ENCODE data around the gene IFT88.
A peak's percentile ranks its signal among the peaks of the same experiment; 100 is the strongest.

Gene IFT88

GRCh38 chr13:20566898-20567874, at the start of gene IFT88:
Gene IFT88 (plus strand): TSS chr13:20567157. CDS start chr13:20574386, 7,229 bp downstream.
- peak; percentile 85 for DNase-seq (ENCODE audit: low read depth)
- no peak for TF ChIP-seq CTCF (conservative IDR thresholded peaks at IDR 0.05; ENCODE audit: control insufficient read depth, insufficient read depth, low read depth, low read length)
- H3K4me3 ChIP-seq (ENCODE audit: control insufficient read depth, low read depth, low read length) = peak within 1 kb of the TSS; percentile 62

GRCh38 chr13:20518660-20519100, 48.3 kb upstream of the IFT88 start:
- peak; percentile 37 for DNase-seq (ENCODE audit: low read depth)
- H3K4me3 ChIP-seq (ENCODE audit: control insufficient read depth, low read depth, low read length) = no peak overlapping the region
- no peak for TF ChIP-seq CTCF (conservative IDR thresholded peaks at IDR 0.05; ENCODE audit: control insufficient read depth, insufficient read depth, low read depth, low read length)

GRCh38 chr13:20519875-20520274, 47.1 kb upstream of the IFT88 start:
- H3K4me3 ChIP-seq (ENCODE audit: control insufficient read depth, low read depth, low read length) = no peak overlapping the region
- peak; percentile 45 for DNase-seq (ENCODE audit: low read depth)
- TF ChIP-seq CTCF (conservative IDR thresholded peaks at IDR 0.05; ENCODE audit: control insufficient read depth, insufficient read depth, low read depth, low read length) = no peak

- no peak overlapping the region for H3K4me3 ChIP-seq (ENCODE audit: control insufficient read depth, low read depth, low read length)
- TF ChIP-seq CTCF (conservative IDR thresholded peaks at IDR 0.05; ENCODE audit: control insufficient read depth, insufficient read depth, low read depth, low read length) = no peak
- DNase-seq (ENCODE audit: low read depth) = no peak
Measured at GRCh38 chr13:20521364-20522115, 45.4 kb upstream of the IFT88 start.

- DNase-seq (ENCODE audit: low read depth) = peak; percentile 11
- TF ChIP-seq CTCF (conservative IDR thresholded peaks at IDR 0.05; ENCODE audit: control insufficient read depth, insufficient read depth, low read depth, low read length) = no peak
- peak overlapping the region; percentile 67 for H3K4me3 ChIP-seq (ENCODE audit: control insufficient read depth, low read depth, low read length)
Measured at GRCh38 chr13:20525144-20525600, 41.8 kb upstream of the IFT88 start.

Data from fibroblast of mammary gland (primary cell).